LNCaP clone FGC (cell line): ENCODE measurements around the gene ADD2.
A peak's percentile ranks its signal among the peaks of the same experiment; 100 is the strongest.

Experiments used
- DNase-seq: peaks from one replicate; pipeline ENCODE4 v3.0.0-alpha.2; 2011; ENCODE audit warnings: low read depth
- H3K4me3 ChIP-seq: 2 replicates; pipeline ENCODE4 v1.5.1; 2011; ENCODE audit warnings: mild to moderate bottlenecking, low read depth, low read length, control low read depth
- TF ChIP-seq, protein P1 (sequence below): IDR thresholded peaks from 2 replicates; pipeline ENCODE4 v1.5.1; 2012; ENCODE audit warnings: mild to moderate bottlenecking; ENCODE audit not compliant: control insufficient read depth, insufficient read depth; ENCODE audit errors: extremely low read depth

ADD2 gene

GRCh38 chr2:70710038-70710690 is 57.8 kb downstream of the ADD2 start:
- no peak overlapping the region for H3K4me3 ChIP-seq
- DNase-seq, result no peak
- TF ChIP-seq, protein P1, sequence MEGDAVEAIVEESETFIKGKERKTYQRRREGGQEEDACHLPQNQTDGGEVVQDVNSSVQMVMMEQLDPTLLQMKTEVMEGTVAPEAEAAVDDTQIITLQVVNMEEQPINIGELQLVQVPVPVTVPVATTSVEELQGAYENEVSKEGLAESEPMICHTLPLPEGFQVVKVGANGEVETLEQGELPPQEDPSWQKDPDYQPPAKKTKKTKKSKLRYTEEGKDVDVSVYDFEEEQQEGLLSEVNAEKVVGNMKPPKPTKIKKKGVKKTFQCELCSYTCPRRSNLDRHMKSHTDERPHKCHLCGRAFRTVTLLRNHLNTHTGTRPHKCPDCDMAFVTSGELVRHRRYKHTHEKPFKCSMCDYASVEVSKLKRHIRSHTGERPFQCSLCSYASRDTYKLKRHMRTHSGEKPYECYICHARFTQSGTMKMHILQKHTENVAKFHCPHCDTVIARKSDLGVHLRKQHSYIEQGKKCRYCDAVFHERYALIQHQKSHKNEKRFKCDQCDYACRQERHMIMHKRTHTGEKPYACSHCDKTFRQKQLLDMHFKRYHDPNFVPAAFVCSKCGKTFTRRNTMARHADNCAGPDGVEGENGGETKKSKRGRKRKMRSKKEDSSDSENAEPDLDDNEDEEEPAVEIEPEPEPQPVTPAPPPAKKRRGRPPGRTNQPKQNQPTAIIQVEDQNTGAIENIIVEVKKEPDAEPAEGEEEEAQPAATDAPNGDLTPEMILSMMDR, result no peak

- no peak overlapping the region for H3K4me3 ChIP-seq
- no peak for DNase-seq
- TF ChIP-seq, protein P1, result no peak
These were observed 58.5 kb downstream of the ADD2 start for GRCh38 chr2:70709275-70710037.

GRCh38 chr2:70708376-70709199 is 59.4 kb downstream of the ADD2 start:
- no peak overlapping the region for H3K4me3 ChIP-seq
- TF ChIP-seq, protein P1, result no peak
- peak; percentile 14 for DNase-seq

DNA sequence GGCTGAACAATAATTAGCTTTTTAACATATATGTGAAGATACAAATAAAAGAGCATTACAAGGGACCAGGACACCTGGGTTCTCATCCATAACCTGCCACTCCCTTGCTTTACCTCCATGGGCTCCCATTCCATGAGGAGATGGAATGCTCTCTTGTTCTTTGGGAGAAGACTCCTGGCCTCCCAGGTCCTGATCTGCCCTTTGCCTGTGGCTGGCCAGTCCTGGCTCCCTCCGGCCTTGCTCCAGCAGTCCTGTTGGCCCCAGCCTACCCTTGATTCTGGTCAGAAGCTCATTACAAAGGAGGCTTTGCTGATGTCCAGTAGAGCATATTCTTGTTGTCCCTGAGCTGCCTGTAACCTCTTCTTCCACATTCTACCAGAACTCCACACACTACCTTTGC is 60.3 kb downstream of the ADD2 start:
- TF ChIP-seq, protein P1, result no peak
- no peak for DNase-seq
- no peak overlapping the region for H3K4me3 ChIP-seq

- TF ChIP-seq, protein P1, result no peak
- H3K4me3 ChIP-seq, result no peak overlapping the region
- no peak for DNase-seq
These were observed 61.8 kb downstream of the ADD2 start for GRCh38 chr2:70706026-70706795.

- H3K4me3 ChIP-seq, result no peak overlapping the region
- no peak for DNase-seq
- TF ChIP-seq, protein P1, result no peak
These were observed 62.7 kb downstream of the ADD2 start for GRCh38 chr2:70705160-70705850.
